Effector CD8-positive, alpha-beta T cell (primary cell): ENCODE data around the gene TOM1.

Source experiments
- DNase-seq: peaks from one replicate; lab custom pipeline; 2025; lab: John Stamatoyannopoulos, UW

Gene TOM1

DNA sequence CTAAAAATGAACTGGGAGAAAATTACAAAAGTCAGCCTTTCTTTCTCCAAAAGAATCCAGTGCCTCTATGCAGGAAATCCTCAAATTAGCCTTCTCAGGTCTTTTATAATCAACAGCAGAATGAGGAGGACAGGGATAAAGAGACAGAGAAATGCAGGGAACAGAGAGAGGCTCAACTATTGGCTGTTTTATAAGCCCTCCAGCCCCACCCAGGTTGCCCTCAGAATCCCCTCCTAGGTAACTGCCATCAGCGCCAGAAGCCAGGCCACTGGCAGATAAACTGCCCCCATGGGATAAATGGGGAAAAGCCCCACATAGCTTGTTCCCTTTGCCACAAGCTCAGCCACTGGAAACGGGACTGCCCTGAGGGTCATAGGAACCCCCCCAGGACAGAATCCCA, 70.3 kb downstream of the TOM1 start:
- DNase-seq = no peak

DNA sequence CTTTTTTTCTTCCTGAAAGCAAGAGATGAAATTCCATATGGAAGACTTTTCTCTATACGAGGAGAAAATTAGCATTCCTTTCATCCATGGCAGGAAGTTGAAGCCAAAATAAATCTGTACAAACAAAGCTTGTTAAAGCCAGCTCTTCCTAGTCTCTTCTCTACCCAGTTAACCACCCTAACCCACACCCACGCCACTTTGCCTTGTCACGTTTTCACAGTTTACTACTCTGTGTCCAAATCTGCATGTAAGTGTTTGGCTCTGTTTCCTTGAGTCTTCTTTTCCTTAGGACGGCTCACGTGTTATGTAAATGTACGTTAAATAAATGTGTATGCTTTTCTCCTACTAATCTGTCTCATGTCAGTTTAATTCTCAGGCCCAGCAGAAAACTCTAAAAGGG, 74.1 kb downstream of the TOM1 start:
- no peak for DNase-seq

DNA sequence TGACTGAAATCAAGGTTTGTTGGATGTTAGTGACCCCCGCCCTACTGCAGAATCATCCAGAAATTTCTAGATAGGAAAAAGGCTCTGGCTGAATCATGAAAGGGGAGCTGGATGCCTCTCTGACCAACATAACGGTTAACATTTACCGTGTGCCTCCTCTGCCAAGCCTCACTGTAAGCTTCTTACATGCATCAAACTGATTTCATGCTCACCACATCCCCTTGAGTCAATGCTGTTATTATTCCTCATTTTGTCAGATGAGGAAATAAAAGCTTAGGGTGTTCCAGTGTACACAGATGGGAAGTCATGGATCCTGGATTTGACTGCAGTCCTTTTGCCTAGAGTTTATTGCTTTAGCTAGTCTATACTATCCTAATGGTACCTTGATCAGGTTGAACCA, 75.3 kb downstream of the TOM1 start:
- DNase-seq = no peak

DNA sequence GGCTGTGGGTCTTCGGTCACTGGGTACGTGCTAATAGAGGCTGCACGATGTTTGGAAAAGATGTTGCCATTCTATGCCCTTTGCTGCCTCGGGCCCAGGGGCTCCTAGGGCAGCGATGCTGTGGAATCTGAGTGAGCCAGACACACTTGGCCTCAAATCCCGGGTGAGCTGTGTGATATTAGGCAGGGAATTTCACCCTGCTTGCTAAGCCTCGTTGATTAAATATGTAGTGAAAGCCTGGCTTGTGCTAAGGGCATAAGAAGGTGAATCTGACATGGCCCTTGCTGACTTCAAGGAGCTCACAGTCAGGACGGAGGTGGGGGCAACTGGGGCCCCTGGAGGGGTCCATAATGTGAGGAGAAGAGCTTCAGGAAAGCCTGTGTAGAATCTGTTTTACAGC, 75.8 kb downstream of the TOM1 start:
- DNase-seq = no peak

DNA sequence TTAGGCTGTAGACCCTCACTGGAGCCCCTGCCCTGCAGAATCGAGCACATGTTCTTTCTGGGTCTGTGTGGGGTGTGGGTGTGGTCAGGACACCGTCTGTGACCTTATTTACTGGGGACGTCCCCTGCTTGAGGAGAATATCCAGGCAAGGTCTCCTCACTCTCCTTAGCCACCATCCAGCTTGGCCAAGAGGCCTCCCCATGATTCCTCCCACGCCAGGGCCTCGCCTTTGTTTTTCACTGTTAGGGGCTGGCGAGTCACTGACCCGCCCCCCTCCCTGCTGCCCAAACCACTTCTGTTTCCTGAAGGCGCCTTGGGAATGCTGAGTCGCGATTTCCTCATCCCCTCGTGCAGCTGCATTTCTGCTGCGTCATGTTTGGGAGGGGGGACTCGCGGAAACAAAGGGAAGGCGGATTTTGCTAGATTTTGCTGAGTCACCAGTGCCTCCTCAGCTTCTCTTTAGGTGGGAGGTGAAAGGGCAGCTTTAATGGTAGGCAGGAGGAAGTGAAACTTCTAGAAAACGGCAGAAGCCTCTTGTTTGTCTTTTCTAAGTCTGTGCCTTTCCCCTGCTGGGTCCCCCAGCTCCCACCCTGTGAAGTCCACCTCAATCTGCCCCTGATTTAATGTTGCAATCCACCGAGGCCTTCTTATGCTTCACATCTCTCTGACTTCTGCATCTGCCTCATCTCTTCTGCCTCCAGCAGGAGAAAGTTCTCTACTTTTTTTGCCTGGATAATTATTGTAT, 77.2 kb downstream of the TOM1 start:
- no peak for DNase-seq

DNA sequence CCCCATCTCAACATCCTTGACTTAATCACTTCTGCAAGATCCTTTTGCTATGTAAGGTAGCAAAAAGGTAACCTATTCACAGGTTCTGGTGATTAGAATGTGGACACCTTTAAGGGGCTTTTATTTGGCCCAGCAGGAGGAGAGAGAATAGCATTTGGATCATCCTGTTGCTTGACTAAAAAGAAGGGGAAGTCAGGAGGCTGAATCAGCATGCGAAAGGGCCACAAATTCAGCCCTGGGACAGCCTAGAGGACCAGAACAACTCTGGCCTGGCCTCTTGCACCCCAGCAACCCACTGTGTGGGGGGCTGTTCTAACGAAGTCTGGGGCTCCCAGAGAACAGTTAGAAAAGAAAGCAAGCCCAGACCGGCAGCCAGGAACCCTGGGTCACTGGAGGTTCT, 78.0 kb downstream of the TOM1 start:
- DNase-seq = no peak

DNA sequence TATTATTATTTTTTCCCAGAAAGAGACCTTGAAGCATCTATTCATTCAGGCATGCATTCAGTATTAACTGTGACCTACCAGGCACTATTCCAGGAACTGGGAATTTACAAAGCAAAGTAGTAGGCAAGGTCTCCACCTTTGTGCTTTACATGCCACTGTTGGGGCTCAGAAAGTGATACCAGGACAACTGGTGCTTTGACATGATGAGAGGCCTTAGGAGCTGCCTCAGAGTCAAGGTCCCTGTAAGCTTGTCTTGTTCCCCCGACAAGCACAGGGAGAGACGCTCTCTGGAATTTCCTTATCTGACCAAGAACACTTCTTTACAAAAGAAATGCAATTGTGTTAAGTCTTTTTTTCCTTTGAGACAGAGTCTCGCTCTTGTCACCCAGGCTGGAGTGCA, 78.9 kb downstream of the TOM1 start:
- DNase-seq = no peak

DNA sequence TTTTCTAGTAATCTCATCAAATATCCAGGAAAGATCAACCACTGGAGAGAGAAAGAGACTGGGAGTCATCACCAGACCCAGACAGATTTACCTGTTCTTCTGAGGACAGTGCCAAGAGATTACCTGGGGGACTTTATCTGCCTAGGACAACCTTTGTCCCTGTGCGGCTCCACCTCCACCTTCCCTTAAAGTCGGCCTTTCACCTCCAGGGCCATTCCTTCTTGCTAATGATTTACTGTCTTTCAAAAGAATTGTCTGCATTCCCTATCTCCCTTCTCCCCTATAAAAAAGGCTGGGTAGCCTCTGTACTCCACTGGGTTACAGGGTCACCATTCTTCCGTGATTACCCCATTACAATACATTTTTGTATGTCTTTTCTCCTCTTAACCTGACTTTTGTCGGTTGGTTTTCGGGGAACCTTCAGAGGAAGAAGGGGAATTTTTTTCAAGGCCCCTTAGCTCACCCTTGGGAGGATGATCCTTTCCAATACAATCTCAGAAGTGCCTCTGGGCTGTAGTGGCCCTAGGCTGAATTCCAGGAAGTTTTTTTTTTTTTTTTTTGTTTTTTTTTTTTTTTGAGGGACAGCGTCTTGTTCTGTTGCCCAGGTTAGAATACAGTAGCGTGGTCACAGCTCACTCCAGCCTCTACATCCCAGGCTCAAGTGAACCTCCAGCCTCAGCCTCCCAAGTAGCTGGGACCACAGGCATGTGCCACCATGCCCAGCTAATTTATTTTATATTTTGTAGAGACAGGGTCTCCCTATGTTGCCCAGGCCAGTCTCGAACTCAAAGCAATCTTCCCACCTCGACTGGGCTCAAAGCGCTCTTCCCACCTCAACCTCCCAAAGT, 79.7 kb downstream of the TOM1 start:
- no peak for DNase-seq

DNA sequence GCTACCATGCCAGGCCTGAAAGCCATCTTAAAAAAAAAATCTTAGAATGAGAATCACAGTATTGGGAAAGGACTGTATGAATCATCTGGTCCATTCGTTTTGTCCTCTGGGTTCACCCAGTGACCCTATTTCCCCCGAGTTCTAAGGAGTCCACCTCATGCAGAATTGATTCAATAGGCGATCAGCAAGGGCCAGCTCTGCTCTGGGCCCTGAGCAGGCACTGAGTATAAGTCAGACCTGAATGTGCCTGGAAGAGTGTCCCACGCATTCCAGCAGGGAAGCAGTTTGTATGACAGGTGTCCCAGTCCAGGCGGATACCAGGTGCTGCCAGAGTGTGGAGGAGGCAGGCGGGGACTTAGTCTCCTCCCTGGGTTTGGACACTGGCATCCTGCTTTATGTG, 80.3 kb downstream of the TOM1 start:
- no peak for DNase-seq

DNA sequence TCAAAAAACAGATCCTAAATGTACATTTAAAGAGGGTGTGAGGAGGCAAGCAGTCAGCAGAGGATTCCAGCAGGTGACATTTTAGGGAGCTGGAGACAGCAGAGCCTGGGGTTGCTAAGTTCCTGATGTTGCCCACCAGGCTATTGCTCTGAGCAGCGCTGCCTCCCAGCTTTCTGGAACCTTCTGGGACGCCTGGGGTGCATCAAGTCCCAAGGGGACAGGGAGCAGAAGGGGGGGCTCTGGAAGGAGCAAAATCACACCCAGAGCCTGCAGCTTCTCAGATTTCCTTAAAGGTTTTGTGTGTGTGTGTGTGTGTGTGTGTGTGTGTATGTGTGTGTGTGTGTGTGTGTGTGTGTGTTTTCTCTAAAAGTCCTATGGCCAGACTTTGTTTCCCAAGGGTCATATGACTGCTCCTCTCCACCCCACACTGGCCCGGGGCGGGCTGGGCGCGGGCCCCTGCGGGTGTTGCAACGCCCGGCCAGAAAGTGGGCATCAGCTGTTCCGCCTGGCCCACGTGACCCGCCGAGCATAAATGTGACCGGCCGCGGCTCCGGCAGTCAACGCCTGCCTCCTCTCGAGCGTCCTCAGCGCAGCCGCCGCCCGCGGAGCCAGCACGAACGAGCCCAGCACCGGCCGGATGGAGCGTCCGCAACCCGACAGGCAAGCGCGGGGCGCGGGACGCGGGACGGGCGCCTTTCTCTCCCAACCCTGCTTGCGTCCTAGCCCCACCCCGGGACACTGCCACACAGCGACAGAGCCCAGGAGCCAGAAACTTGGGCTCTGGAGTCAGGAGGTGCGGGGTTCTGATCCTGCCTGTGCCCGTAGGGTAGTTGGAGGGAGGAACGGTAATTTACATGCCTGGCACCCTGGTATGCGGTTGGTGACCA, 81.1 kb downstream of the TOM1 start, which contains the start of gene HMOX1:
Gene HMOX1, plus strand, starts transcription at position 560 of the 887 bp plus-strand sequence. Its CDS starts 78 bp downstream, at position 638.
- DNase-seq = no peak

DNA sequence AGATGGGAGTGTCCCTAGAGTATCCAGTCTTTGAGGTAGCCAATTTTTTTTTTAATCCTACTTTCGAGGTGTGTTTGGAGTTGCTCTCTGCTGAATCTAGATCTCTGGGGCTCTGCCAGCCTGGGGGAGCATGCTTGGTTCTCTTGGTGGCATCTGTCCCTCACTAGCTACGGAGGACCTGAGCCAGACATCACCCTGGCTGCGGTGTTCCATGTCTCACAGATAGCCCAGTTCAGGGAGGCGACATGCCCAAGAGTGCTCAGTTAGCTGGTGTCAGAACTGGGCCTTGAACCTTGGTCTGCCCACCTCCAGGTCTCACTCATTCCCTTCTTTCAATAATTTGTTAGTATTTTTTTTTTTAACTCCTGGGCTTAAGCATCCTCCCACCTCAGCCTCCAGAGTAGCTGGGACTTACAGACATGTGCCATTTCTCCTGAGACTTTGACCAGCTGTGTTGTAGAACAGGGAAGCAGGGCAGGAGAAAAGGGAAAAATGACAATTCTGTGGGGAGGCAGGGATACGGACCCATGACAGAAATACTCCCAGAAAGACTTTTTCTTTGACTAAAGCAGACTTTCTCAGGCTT, 81.8 kb downstream of the TOM1 start:
- no peak for DNase-seq

DNA sequence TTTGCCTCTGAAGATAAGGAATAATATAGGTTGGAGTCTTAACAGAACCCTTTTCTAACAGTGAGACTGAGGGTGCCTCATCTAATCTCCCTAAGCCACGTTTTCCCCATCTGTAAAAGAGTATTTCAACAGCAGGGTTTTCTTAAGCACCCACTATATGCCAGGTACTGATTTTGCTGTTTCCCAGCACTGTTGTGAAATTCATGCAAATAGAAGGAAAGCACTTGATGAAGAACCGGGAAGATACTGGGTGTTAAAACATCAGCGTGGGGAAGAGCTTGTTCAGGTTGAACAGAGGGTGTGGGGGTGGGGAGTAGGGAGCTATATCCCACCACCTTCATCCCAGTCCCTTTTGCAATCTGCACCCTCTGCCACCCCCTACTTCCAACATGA, 84.0 kb downstream of the TOM1 start:
- no peak for DNase-seq

DNA sequence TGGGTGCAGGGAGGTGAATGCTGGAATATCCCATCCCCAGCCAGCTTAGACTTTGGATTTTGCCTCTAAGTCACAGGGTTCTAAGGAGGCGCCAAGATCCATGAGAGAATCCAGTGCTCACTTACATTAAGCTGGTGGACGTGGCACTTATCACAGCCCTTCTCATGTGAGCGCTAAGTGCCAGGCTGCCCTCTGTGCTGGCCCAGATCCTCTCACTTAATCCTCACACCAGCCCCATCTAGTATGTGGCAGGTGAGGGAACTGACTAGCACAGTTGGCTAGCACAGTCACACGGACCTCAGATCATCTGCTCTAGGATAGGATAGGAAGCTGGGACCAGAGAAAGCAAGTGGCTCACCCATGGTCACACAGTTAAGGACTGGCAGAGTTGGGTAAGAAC, 84.8 kb downstream of the TOM1 start:
- no peak for DNase-seq

DNA sequence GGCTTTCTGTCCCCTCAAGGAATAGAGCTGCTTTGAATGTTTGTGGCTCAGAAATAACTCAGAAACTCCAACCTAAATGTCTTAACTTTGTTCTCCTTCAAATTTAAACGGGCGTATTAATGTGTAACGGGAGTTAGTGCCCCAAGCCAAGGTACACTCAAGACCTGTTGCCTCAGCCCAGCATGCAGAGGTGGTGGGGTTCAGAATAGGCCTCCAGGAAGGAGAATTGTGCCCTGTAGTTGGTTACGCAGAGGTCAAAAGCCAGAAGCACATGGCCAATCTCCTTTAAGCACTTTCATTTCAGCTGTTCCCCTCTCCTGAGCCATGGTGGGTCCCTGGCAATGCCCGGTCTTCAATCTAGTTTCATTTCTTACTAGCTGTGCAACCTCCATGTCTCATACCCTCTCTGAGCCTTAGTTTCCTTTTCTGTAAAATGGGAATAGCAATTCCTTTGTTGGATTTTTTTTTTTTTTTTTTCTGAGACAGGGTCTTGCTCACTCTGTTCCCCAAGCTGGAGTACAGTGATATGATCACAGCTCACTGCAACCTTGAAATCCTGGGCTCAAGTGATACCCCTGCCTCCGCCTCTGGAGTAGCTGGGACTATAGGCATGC, 85.4 kb downstream of the TOM1 start:
- DNase-seq = no peak

DNA sequence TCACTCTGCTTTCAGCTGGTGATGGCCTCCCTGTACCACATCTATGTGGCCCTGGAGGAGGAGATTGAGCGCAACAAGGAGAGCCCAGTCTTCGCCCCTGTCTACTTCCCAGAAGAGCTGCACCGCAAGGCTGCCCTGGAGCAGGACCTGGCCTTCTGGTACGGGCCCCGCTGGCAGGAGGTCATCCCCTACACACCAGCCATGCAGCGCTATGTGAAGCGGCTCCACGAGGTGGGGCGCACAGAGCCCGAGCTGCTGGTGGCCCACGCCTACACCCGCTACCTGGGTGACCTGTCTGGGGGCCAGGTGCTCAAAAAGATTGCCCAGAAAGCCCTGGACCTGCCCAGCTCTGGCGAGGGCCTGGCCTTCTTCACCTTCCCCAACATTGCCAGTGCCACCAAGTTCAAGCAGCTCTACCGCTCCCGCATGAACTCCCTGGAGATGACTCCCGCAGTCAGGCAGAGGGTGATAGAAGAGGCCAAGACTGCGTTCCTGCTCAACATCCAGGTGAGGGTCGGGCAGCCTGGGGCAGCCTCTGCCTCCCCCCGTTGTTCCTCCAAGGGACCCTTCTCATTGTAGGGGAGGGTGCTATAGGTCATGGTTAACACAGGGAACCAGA, 87.1 kb downstream of the TOM1 start:
- no peak for DNase-seq

DNA sequence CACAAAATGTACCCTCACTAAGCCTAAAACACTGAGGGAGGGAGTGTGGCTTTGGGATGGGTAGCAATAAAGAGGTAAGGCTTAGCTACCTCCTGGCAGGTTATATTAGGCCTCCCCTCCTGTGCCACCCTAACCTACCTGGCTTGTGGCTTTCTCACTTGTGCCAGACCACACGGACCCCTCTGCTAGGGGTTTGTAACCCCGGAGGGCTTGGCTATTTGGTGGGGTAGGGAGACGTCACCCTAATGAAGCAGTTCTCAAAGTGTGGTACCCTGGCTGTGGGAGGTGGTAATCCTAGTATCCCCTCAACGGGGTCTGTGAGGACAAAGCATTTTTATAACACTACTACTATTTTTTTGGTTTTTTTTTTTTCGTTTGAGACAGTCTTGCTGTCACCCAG, 91.2 kb downstream of the TOM1 start:
- no peak for DNase-seq

DNA sequence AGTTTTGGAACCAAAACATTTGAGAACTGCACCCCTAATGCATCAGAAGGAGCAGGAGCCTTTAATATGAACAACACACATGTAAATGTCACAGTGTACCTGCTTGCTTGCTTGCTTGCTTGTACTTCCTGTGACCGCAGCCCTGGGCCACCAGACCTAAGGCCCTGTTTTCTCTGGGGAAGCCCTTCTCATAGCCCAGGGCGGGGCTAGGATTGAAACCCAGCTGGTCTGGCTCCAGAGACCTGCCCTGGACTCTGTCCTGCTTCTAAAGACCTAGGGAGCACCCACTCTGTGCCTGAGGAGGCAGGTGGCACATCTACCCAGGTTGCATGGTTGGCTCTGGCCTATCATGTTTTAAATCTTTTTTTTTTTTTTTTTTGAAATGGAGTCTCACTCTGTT, 92.7 kb downstream of the TOM1 start:
- DNase-seq = no peak

DNA sequence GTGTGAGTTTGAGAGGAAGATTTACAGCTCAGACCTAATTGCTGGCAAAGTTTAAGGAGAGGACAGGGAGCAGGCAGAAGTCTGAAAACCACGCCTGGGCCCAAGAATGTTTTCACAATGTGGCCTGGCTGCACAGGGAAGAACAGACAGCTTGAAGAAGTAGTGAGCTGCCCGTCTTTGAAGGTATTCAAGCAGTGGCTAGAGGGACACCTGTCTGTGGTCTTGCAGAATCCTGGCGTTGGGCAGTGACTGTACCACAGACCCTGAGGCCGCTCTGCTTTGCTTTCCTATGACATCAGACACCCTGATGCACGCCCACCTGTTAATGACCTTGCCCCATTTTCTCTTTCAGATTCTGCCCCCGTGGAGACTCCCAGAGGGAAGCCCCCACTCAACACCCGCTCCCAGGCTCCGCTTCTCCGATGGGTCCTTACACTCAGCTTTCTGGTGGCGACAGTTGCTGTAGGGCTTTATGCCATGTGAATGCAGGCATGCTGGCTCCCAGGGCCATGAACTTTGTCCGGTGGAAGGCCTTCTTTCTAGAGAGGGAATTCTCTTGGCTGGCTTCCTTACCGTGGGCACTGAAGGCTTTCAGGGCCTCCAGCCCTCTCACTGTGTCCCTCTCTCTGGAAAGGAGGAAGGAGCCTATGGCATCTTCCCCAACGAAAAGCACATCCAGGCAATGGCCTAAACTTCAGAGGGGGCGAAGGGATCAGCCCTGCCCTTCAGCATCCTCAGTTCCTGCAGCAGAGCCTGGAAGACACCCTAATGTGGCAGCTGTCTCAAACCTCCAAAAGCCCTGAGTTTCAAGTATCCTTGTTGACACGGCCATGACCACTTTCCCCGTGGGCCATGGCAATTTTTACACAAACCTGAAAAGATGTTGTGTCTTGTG, 93.7 kb downstream of the TOM1 start:
- DNase-seq = no peak

DNA sequence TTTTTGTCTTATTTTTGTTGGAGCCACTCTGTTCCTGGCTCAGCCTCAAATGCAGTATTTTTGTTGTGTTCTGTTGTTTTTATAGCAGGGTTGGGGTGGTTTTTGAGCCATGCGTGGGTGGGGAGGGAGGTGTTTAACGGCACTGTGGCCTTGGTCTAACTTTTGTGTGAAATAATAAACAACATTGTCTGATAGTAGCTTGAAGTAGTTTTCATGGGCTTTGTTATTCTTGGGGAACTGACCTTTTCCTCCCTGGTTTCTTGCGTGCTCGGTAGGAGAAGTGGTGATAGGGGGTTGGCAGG, 94.3 kb downstream of the TOM1 start:
- no peak for DNase-seq
